D721Med (cell line): ENCODE data around the gene TENM4.
"Not testable (repeated sequence)": the region's sequence is repeated elsewhere in the genome, so short reads cannot be mapped to it uniquely, and the experiment has no call there.

ENCODE experiments used
- DNase-seq: peaks from one replicate; pipeline ENCODE4 v3.0.0; 2011; ENCODE audit warnings: low spot score; ENCODE audit not compliant: insufficient read length
- FAIRE-seq: peaks from 2 replicates; lab custom pipeline; 2011; peaks lifted over from hg19 to GRCh38; lab: Jason Lieb, UNC
- TF ChIP-seq, protein P1 (sequence below): IDR thresholded peaks from 2 replicates; pipeline ENCODE4 v1.5.1; 2012; ENCODE audit warnings: mild to moderate bottlenecking, control low read depth; ENCODE audit not compliant: insufficient read depth; ENCODE audit errors: missing control alignments

The TENM4 gene

DNA sequence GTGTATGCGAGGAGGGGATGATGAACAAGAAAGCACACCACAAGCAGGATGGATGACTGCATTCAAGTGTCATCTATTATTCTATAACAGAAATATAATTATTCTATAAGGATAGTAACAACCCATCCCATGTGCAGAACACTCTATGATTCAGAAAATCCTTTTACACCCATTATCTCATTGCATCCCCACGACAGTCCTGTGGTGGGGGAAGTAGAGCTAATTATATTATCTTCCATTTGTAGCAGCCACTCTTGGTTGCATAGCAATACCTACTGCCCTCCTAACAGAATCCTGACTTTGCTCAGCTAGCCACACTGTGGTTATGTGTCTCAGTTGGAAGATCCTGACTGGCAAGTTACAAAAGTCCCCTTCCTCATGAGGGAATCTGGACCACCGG, 459.7 kb downstream of the TENM4 start:
- TF ChIP-seq, protein P1, sequence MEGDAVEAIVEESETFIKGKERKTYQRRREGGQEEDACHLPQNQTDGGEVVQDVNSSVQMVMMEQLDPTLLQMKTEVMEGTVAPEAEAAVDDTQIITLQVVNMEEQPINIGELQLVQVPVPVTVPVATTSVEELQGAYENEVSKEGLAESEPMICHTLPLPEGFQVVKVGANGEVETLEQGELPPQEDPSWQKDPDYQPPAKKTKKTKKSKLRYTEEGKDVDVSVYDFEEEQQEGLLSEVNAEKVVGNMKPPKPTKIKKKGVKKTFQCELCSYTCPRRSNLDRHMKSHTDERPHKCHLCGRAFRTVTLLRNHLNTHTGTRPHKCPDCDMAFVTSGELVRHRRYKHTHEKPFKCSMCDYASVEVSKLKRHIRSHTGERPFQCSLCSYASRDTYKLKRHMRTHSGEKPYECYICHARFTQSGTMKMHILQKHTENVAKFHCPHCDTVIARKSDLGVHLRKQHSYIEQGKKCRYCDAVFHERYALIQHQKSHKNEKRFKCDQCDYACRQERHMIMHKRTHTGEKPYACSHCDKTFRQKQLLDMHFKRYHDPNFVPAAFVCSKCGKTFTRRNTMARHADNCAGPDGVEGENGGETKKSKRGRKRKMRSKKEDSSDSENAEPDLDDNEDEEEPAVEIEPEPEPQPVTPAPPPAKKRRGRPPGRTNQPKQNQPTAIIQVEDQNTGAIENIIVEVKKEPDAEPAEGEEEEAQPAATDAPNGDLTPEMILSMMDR, result no peak
- FAIRE-seq, result no peak

DNA sequence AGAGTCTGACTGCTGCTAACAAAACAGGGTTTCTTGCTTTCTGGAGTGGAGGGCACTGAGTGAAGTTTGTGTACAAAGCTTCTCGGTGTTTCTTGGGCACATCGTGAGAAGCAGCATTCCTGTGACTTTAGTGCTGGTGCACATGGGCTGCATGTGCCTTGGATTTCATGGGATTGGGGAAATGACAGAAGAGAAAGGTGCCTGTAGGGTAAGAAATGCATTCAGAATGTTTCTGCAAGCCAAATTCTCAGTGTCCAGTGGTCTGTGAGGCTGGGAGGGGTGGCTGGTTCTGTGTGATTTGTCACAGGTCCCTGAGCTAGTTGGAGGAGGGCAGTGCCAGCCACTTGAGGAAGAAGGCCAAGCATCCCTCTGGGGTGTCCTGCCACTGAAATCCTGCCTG, 462.0 kb downstream of the TENM4 start:
- FAIRE-seq (no peak), DNase-seq (no peak)
- TF ChIP-seq, protein P1, result no peak

More for the DNA sequence above, 459.7 kb downstream of the TENM4 start:
- DNase-seq, result no peak

DNA sequence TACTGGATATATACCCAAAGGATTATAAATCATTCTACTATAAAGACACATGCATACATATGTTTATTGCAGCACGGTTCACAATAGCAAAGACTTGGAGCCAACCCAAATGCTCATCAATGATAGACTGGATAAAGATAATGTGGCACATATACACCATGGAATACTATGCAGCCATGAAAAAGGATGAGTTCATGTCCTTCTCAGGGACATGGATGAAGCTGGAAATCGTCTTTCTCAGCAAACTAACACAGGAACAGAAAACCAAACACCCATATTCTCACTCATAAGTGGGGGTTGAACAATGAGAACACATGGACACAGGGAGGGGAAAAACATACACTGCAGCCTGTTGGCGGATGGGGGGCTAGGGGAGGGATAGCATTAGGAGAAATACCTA, 463.0 kb downstream of the TENM4 start:
- not testable (repeated sequence) for FAIRE-seq, DNase-seq

DNA sequence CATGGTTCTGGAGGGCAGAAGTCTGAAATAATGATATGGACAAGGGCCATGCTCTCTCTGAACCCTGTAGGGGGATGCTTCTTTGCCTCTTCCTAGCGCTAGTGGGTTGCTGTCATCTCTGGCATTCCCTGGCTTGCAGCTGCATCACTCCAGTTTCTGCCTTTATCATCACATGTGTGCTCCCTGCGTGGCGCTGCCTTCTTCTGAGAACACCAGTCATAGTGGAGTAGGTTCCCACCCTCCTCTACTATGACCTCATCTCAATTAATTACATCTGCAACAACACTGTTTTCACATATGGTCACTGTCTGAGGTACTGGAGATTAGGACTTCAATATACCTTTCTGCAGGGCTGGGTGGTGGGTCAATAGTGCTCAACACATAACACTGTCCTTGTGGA, 463.8 kb downstream of the TENM4 start:
- DNase-seq (no peak), FAIRE-seq (no peak)
- TF ChIP-seq, protein P1, result no peak

DNA sequence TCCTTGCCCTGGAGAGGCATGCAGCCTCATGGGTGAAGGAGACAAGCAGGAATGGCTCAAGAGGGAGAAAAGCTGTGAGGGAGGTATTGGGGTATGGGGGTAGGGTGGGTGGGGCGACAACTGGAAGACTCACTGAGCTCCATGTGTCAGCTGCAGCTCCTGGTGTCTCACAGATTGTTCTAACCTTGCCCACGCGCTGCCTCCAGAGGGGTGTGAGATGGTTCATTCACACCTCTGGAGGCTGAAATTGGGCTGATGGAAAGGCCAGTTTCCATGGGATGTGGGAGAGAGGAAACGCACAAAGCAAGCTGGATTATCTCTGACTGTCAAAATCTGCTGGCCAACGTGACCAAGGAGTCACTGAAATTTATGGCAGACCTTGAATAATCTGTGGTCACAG, 465.7 kb downstream of the TENM4 start:
- TF ChIP-seq, protein P1, result no peak
- FAIRE-seq (no peak), DNase-seq (no peak)

DNA sequence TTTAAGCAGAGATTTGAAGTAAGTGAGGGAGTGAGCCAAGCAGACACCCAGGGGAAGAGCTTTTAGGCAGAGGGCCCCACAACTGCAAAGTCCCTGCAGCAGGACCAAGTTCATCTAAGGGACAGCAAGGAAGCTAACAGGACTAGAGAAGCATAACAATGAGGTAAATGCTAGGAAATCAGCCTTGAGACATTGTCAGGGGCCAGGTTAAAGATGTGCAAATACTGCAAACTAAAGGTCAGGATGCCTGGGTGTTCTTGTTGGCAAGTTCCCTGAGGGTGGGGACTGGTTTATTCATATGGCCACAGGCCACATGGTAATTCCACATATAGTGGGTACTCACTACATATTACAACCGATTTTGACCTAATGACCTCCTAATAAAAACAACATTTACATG, 467.0 kb downstream of the TENM4 start:
- TF ChIP-seq, protein P1, result no peak
- FAIRE-seq, result no peak
- DNase-seq, result no peak

DNA sequence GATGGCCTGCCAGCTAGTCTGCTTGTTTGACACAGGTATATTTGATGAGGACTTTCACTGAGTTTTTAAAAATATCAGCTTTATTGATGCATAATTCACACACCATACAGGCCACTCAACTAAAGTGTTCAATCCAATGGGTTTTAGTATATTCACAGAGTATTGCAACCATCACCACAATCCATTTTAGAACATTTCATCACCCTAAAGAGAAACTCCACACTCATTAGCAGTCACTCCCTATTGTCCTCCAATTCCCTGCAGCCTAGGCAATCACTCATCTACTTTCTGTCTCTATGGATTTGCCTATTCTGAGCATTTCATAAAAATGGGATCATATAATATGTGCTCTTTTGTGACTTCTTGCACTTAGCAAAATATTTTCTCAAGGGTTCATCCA, 468.2 kb downstream of the TENM4 start:
- TF ChIP-seq, protein P1, result no peak
- DNase-seq, result no peak
- FAIRE-seq, result no peak

DNA sequence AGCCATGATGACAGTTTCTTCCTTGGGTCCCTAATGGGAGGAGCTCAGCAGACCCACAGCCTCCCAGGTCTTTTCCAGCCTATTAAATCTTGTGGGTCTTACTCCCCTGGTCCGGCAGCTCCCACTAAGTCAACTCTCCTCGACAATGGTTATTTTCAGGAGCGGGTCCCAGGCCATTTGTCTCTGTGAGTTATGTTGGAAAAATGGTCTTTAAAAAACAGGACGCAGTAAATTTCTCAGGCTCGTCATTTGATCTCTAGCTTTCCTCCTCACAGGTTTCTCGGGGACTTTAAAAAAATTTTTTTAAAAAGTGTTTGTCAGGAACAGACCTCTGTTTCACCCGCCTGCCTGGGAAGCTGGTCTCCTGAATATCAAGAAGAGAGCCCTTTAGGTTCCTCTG, 468.7 kb downstream of the TENM4 start:
- FAIRE-seq, result no peak
- DNase-seq, result no peak
- TF ChIP-seq, protein P1, result no peak
